ENCODE measurements around the gene FHIP1A.
"Not testable (repeated sequence)": the region's sequence is repeated elsewhere in the genome, so short reads cannot be mapped to it uniquely, and the experiment has no call there.

FHIP1A gene

DNA sequence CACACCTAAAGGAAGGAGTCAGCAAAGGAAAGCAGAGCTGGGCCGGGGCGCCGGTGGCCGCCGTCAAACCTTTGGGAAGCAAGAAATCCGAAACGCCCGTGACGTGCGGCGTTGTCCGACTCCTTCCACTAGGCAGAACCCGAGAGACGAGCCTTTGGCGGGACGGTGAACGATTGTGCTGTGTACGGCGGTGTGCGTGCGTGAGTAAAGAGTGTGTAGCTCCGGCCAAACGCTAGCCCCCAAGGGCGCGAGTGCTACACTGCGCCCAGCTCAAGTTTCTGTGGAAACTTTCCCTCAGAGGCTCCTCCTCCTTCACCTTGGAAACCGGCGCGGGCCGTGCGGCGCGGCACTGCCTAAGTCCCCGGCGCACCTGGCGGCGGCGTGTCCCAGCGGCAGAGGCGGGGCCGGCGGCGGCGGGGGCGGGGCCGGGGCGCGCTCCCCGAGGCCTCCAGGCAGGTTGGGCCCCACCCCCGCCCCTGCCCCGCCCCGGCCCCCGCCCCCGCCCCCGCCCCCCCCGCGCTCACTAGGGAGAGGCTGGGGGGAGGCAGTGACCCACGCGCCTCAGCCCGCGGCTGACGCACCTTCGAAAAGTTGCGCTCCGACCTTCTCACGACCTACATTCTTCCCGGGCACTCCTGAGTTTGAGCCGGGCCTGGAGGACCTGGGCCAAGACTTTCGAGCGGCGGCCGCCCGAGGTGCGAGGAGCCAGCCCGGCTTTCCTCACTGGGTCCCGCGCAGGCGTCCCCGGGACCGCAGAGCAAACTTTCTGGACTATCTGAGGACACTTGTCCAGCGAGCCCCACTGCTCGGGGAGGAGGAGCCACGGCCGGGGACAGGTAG, at the start of gene FHIP1A:
Gene FHIP1A (plus strand): TSS at position 547 of the 840 bp plus-strand sequence. CDS start 157,084 bp downstream, outside the sequence.
- DNase-seq (ENCODE audit: low read depth) = peak; percentile 72

DNA sequence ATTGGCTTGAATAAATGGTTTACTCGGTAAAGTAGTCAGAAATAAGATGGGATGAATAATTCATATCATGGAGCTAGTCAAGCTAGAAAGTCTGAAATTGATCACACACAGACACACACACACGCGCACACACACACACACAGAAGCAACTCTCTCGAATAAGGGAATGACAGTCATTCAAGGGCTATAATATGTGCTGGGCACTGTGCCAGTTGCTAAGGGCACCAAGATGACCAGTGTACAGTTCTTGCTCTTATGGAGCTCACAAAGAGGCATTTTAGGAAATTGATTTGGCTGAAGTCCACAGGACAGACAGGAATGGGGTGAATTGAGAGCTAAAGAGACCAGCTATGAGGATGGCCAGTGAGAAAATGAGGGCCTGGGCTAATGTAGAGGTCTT, 49.4 kb upstream of the FHIP1A start:
- DNase-seq (ENCODE audit: low read depth) = no peak

DNA sequence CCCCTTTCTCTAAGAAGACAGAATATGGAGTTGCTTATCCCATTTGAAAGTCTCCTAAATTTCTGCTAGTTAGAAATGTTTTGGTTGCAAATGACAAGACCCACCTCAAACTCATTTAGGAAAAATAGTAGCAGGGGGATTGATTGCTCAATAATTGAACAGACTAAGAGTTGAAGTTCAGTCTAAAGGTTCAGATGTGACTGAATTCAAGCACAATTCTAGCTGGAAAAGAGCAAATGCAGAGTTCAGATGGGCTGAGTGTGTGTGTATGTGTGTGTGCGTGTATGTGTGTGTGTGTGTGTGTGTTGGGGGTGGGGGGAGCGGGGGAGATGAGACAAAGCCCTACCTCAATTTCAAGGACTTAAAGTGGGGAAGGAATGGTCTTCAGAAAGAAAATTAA, 47.9 kb upstream of the FHIP1A start:
- no peak for DNase-seq (ENCODE audit: low read depth)

DNA sequence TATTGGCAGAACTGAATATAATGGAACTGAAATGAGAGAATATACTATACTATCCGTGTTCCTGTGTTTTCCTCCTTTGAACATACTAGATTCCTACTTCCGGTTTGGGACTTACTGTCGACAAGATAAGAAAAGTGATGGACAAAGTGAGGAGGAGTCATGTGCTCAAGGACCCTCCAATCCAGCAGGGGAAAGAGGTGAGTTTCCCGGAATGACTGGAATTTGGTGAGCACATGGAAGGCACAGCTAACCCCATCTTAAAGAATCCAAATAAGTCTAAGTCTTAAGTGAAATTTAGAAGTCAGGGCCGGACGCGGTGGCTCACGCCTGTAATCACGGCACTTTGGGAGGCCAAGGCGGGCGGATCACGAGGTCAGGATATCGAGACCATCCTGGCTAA, 47.0 kb upstream of the FHIP1A start:
- DNase-seq (ENCODE audit: low read depth) = no peak

DNA sequence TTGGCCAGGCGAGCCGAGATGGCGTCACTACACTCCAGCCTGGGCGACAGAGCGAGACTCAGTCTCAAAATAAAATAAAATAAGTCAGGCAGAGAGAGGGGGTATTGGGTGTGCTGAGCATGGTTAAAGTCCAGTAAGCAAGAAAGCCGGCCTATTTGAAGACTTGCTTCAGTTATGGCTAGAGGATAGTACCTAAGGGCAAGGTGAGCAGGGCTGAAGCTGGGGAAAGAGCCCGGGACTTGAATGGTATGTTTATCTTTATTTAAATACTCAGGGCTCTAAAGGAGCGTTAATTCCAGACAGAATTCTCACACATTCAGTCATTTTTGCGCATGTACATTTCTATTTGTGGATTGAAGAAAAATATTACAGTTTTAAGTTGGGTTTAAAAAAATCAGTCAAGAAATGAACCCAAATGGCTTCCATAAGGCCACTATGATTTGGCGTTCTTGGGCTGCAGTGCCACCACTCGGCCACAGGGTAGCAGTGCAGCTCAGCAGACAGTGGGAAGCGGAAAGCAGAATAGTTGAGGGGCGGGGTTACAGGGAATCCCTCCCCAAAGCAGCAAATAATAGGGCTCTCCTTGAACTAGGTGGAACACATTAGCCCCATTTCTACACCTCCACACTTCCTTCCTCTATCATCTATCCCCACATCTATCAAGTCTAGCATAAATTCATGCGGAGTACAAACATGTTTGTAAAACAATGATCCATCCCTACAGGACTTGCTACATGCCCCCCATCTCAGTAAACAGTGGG, 46.4 kb upstream of the FHIP1A start:
- peak; percentile 77 for DNase-seq (ENCODE audit: low read depth)

DNA sequence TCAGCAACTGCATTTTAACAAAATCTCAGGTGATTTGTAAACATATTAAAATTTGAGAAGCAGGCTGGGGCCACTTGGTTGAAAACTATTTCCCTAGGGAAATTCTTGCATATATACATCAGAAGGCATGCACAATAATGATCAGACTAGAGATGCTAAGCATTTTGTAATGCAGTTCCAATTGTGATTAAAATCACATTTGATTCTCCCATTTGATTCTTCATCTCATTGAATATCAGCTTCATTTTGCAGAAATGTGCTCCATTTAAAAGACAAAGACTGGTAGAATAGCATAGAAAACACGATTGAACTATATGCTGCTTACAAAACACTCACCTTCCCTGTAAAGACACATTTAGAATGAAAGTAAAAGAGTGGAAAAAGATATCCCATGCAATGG, 32.4 kb upstream of the FHIP1A start:
- no peak for DNase-seq (ENCODE audit: low read depth)

DNA sequence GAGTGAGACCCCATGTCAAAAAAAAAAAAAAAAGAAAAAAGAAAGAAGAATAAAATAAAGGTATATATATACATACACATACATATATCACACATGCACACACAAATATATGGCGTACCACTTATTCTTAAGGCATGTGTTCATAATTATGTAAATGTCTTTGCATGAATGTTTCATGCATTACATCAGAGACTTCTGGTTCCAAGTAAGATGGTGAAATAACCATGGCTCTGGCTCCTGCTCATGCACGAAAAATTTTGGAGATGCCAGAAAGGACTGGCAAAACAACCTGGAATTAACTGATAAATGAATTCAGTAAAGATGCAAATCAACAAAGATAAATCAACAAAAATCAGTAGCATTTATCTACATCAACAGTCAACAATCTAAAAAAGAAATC, 19.7 kb upstream of the FHIP1A start:
- DNase-seq (ENCODE audit: low read depth) = no peak

DNA sequence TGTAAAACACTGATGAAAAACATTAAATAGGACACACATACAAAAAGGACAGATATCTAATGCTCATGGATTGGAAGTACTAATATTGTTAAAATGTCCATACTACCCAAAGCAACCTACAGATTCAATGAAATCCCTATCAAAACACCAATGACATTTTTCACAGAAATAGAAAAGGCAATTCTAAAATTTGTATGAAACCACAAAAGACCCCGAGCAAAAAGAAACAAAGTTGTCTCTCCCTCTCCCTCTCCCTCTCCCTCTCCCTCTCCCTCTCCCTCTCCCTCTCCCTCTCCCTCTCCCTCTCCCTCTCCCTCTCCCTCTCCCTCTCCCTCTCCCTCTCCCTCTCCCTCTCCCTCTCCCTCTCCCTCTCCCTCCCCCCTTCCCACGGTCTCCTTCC, 19.2 kb upstream of the FHIP1A start:
- DNase-seq (ENCODE audit: low read depth) = not testable (repeated sequence)

GRCh38 chr4:151395873-151396272, 13.1 kb upstream of the FHIP1A start:
- no peak for DNase-seq (ENCODE audit: low read depth)

- no peak for DNase-seq (ENCODE audit: low read depth)
Measured at GRCh38 chr4:151400343-151400742, 8.6 kb upstream of the FHIP1A start.

GRCh38 chr4:151401739-151402138, 7.2 kb upstream of the FHIP1A start:
- no peak for DNase-seq (ENCODE audit: low read depth)

DNA sequence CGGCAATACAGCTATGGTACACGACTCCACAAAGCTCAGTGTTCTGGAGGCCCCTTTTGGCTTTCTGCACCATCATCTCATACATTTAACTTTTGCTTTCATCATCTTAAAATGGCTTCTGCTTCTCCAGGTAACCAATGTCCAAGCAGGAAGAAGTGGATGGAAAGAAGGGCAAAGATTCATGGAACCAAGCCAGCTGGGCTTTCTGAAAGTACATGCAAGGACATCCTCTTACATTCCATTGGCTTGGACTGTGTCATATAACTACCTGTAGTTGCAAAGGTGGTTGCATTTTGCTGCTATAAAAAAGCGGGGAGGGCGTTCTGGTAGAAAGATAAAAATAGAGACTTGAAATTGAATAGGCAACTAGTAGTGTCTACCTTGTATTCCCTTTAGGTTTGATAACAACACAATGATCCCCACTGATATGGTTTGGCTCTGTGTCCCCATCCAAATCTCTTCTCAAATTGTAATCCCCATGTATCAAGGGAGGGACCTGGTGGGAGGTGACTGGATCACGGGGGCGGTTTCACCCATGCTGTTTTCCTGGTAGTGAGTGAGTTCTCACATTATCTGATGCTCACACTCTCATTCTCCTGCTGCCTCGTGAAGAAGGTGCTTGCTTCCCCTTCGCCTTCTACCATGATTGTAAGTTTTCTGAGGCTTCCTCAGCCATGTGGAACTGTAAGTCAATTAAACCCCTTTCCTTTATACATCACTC, 6.7 kb upstream of the FHIP1A start:
- no peak for DNase-seq (ENCODE audit: low read depth)

DNA sequence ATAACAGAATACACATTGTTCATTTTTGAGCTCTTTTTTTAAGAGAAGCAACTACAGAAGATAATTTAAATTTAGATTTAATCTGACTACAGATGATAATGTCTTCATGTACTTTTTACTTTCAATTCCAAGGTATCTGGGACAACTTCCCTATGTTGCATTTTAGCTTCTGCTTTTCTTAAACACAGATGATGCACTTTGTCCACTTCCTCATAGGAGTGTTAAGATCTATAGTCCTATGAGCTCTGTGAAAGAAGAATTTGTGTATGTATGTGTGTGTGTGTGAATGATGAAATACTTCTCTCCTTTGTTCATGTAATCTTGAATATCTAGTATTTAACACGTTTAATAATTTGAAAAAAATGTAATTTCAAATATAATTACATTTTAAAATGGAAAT, 5.3 kb upstream of the FHIP1A start:
- DNase-seq (ENCODE audit: low read depth) = no peak

DNA sequence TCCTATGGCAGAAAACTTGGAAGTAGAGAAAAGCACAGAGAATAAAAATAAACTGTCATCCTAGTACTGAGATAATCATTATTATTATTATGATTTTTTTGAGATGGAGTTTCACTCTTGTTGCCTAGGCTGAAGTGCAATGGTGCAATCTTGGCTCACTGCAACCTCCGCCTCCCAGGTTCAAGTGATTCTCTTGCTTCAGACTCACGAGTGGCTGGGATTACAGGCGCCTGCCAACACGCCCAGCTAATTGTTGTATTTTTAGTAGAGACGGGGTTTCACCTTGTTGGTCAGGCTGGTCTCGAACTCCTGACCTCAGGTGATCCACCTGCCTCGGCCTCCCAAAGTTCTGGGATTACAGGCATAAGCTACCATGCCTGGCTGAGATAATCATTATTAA, 4.2 kb upstream of the FHIP1A start:
- not testable (repeated sequence) for DNase-seq (ENCODE audit: low read depth)

DNA sequence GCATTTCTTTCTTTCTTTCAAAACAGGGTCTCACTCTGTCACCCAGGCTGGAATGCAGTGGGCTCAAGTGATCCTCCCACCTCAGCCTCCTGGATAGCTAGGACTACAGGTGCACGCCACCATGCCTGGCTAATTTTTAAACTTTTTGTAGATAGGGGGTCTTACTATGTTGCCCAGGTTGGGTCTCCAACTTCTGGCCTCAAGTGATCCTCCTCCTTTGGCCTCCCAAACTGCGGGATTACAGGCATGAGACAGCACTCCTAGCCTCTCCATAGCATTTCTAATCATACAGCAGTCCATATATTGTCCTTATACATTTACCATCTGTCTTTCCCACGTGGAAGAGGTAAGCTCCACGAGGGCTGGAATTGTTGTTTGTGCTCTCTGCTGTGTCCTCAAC, 2.0 kb upstream of the FHIP1A start:
- no peak for DNase-seq (ENCODE audit: low read depth)

- no peak for DNase-seq (ENCODE audit: low read depth)
Measured at GRCh38 chr4:151407466-151408379, 1.3 kb upstream of the FHIP1A start.

- DNase-seq (ENCODE audit: low read depth) = no peak
Measured at GRCh38 chr4:151408380-151408629, 671 bp upstream of the FHIP1A start.

DNA sequence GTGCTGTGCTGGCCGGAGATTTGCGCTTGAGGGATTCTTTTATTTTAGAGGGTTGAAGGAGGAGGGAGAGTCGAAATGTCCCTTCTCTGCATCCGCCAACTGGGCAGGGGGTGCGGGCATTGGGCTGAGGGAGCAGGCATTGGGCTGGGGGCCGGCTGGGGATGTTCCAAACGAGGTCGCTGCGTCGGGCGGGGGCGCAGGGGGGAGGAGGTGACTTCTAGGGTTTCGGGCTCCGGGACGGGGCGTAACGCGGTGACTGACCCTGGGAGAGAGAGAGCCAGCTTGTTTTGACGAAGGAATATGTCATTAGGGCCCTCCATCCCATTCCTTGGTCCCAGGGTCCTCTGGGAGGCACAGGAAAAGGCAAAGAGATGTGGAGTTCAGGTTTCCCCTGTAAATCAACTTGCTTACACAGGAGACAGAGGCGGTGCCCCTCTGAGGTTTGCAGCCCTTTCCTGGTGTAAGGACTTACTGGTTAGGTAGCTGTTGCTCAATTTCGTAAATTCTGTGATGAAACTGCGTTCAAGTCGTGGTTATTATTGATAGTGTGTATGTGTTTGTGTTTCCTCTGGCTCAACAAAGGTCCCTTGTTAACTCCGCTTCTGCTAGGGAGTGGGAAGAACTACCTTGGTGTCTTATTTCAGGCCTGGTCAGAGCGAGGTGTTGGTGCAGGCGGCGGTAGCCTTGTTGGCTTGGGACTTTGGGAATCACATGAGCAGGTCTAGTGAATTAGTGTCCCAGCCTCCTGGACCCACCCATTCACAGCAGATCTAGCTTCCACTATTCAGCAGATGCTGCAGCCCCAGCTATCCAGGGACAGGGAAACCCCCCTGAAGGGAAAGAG, 716 bp downstream of the FHIP1A start:
- no peak for DNase-seq (ENCODE audit: low read depth)

- DNase-seq (ENCODE audit: low read depth) = no peak
Measured at GRCh38 chr4:151415978-151416377, 7.0 kb downstream of the FHIP1A start.

DNA sequence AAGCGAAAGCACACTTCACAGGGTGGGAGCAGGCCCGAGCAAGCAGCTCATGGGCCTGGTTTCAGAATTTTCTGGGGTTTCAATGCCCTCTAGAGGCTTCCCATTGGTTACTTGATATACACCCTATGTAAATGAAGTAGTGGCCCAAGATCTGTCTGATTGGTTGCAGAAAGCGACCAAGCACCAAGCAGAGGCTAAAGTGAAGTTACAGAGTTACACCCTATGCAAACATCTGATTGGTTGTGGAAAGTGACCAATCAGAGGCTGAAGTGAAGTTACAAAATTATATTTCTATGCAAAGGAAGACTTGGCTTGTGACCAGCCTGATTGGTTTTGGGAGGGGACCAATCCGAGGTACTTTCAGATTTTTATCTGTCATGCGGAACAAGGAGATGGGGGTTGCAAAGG, 8.2 kb downstream of the FHIP1A start:
- DNase-seq (ENCODE audit: low read depth) = no peak

GRCh38 chr4:151417766-151418376, 8.9 kb downstream of the FHIP1A start:
- no peak for DNase-seq (ENCODE audit: low read depth)

Data from activated T-cell treated with anti-CD3 and anti-CD28 coated beads for 24 hours (primary cell).